Measurements from ENCODE around the gene KRTCAP2.

- peak; percentile 24 for TF ChIP-seq CTCF (IDR thresholded peaks at IDR 0.05; ENCODE audit: low read length)
- TF ChIP-seq EZH2phosphoT487 (IDR thresholded peaks at IDR 0.05; ENCODE audit: low read length): no peak
Observed at GRCh38 chr1:155175927-155176371, 2.8 kb upstream of the KRTCAP2 start.
